CD4-positive, CD25-positive, alpha-beta regulatory T cell (primary cell): Measurements from ENCODE around the gene RPN2. TPM values are rescaled to one million over a fixed set of nuclear protein-coding genes. Genes with fewer than 3 reads are reported as not detected.

Experiments
- ATAC-seq, 2 donors: fragments of 150-1000 bp; cut with Tn5 transposase; one replicate each; pipeline ENCODE4 v1.10.0; 2021; ENCODE audit warnings: low read depth in 2 of 2, moderate number of reproducible peaks in 2 of 2, moderate library complexity in 1 of 2
- DNase-seq, 3 donors: peaks; one replicate each; pipeline versions ENCODE4 v3.0.0 to v3.0.0-alpha.2; 2012 to 2022; ENCODE audit warnings: mixed read lengths in 1 of 3
- H3K27ac ChIP-seq: one replicate; pipeline ENCODE4 v1.7.0; 2013; ENCODE audit warnings: mild to moderate bottlenecking, low read length; ENCODE audit not compliant: insufficient read depth, poor library complexity, severe bottlenecking
- H3K27me3 ChIP-seq: one replicate; pipeline ENCODE4 v1.7.0; 2013; ENCODE audit warnings: low read length; ENCODE audit not compliant: control insufficient read depth, insufficient read depth
- H3K36me3 ChIP-seq: one replicate; pipeline ENCODE4 v1.7.0; 2013; ENCODE audit warnings: mild to moderate bottlenecking, low read length, moderate library complexity; ENCODE audit not compliant: control insufficient read depth, insufficient read depth
- H3K4me1 ChIP-seq: 2 replicates; pipeline ENCODE4 v1.7.0; 2013; ENCODE audit warnings: mild to moderate bottlenecking, low read length; ENCODE audit not compliant: insufficient read depth, control insufficient read depth, poor library complexity, severe bottlenecking
- H3K4me3 ChIP-seq: one replicate; pipeline ENCODE4 v1.7.0; 2013; ENCODE audit warnings: low read depth, mild to moderate bottlenecking, low read length, moderate library complexity
- H3K9me3 ChIP-seq, 2 experiments: 1 replicate in 1 of 2; 2 replicates in 1 of 2; pipeline ENCODE4 v1.7.0; 2013; ENCODE audit warnings: low read length in 2 of 2, mild to moderate bottlenecking in 1 of 2, moderate library complexity in 1 of 2; ENCODE audit not compliant: control insufficient read depth in 2 of 2
- H3K27ac Mint-ChIP-seq, 3 donors: one replicate each; pipeline ENCODE4 v1.8.0; 2020 to 2022; ENCODE audit warnings: mild to moderate bottlenecking in 3 of 3, mixed read lengths in 3 of 3, moderate library complexity in 2 of 3
- H3K27me3 Mint-ChIP-seq: one replicate; pipeline ENCODE4 v1.8.0; 2022; ENCODE audit warnings: mild to moderate bottlenecking, mixed read lengths
- H3K36me3 Mint-ChIP-seq: one replicate; pipeline ENCODE4 v1.8.0; 2020; ENCODE audit warnings: mixed read lengths
- H3K4me1 Mint-ChIP-seq, 4 donors: one replicate each; pipeline ENCODE4 v1.8.0; 2020 to 2022; ENCODE audit warnings: mixed read lengths in 4 of 4, mild to moderate bottlenecking in 1 of 4
- H3K4me3 Mint-ChIP-seq, 4 donors: one replicate each; pipeline ENCODE4 v1.8.0; 2020 to 2022; ENCODE audit warnings: mild to moderate bottlenecking in 4 of 4, mixed read lengths in 4 of 4, moderate library complexity in 3 of 4
- H3K9me3 Mint-ChIP-seq, 7 donors: one replicate each; pipeline ENCODE4 v1.8.0; 2020 to 2022; ENCODE audit warnings: mixed read lengths in 7 of 7, mild to moderate bottlenecking in 3 of 7, moderate library complexity in 2 of 7
- polyA plus RNA-seq, 4 donors: library from polyadenylated mRNA; unstranded; fragments of 300-500 nt; fragmentation: Illumina TruSeq; gene quantifications; one replicate each; pipeline ENCODE4 v1.2.3, GENCODE V29; 2021
- total RNA-seq: library from RNA; stranded (reverse); gene quantifications from one replicate; pipeline ENCODE4 v1.2.3, GENCODE V29; 2022

Gene RPN2
- total and polyA plus RNA-seq, 5 donors from 2014 or later: 101 to 259 (median 238) TPM

DNA sequence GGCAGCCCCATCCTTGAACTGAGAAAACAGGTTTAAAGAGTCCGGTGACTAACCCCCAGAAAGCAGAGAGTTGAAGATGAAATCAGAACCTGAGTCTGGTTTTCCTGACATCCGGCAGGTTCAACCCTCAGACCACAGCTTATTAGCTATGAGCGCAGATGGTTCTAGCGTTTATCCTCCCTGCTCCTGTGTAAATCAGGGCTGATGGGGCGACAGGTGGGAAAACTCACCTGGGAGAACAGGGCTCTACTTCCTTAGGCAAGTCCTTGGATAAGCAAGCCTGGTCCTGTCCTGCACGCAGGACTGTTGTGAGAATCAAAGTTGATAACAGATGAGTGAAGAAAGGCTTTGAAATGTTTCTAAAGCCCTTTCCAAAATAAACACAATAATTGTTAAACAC, 51.1 kb downstream of the RPN2 start:
- no peak overlapping the region for H3K27ac ChIP-seq
- H3K4me1 ChIP-seq: no peaks in the 10 kb centered on the region
- H3K27me3 Mint-ChIP-seq: no peaks in the 10 kb centered on the region
- H3K27me3 ChIP-seq: no peaks in the 10 kb centered on the region
- peaks cover 60% of the 10 kb centered on the region for H3K36me3 Mint-ChIP-seq
- no peaks in the 10 kb centered on the region for H3K9me3 ChIP-seq
- H3K4me3 ChIP-seq: no peak overlapping the region
- H3K4me1 Mint-ChIP-seq: no peaks in the 10 kb centered on the region
- no peak overlapping the region for H3K4me3 Mint-ChIP-seq
- ATAC-seq (no peak), DNase-seq (no peak)
- peaks cover 98% of the 10 kb centered on the region for H3K36me3 ChIP-seq
- no peaks in the 10 kb centered on the region for H3K9me3 Mint-ChIP-seq
- H3K27ac Mint-ChIP-seq: no peak overlapping the region

DNA sequence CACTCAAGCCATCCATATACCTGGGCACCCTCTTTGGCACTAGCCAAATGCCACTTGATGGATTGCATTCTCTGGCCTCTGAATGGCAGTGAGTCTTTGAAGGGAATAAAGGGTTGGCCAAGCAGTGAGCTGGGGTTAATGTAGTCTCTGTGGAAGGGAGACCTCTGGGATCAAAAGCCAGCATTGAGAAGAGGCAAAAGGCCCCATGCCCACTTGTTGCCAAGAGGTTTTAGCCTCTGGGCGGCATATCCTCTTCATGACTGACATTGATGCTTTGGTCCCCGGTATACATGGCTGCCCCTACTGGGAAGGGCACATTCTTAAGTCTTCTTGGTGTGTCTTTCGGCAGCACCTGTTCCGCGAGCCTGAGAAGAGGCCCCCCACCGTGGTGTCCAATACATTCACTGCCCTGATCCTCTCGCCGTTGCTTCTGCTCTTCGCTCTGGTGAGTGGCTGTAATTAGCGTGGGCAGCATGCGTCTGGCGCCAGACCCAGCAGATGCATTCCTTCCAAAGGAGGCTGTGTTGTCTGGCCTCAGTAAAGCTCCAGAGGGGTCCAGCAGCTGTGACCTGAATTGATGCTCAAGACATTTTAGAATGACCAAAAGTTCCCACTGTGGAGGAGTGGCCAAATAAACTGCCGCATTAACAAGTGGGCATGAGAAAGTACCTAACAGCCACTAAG, 53.0 kb downstream of the RPN2 start:
- Mint-ChIP-seq H3K4me3 (peak overlapping the region in 1 of 4 donors; percentile 32), H3K36me3 (peaks cover 62% of the 10 kb centered on the region), H3K4me1 (no peaks in the 10 kb centered on the region), H3K27ac (peak overlapping the region in 2 of 3 donors; percentile 5 to 79), H3K9me3 (no peaks in the 10 kb centered on the region), H3K27me3 (no peaks in the 10 kb centered on the region)
- peaks cover 96% of the 10 kb centered on the region for H3K36me3 ChIP-seq
- H3K27ac ChIP-seq: no peak overlapping the region
- no peaks in the 10 kb centered on the region for H3K9me3 ChIP-seq
- H3K4me1 ChIP-seq: no peaks in the 10 kb centered on the region
- ATAC-seq: no peak
- H3K27me3 ChIP-seq: no peaks in the 10 kb centered on the region
- no peak for DNase-seq
- no peak overlapping the region for H3K4me3 ChIP-seq

DNA sequence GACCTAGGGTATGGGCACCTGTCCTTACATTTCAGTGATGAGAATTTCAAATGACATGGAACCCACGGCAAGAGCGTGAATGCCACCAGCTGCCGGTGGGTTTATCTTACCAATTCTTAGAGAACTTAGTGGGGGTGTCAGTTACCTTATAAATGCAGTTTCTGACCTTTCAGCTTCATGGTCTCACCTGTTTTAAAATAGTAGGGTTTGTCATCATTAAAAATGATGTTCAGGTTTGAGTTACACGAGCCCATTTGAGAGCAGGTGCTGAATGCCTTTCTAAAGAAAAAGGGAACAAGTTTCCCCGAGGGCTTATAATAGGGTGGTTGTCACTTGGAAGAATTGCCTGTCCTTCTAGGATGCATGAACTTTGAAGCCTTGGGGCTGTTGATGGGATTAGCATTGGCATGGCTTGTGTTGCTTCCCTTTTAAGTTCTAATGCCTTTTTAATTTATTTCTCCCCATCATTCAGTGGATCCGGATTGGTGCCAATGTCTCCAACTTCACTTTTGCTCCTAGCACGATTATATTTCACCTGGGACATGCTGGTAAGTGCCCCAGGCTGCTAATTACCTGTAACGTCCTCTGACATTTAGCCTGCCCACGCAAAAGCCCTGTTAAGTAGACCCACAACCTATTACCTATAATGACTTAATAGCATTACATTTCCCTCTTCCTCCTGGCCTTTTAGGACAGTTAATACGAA, 54.6 kb downstream of the RPN2 start:
- no peak overlapping the region for H3K4me3 Mint-ChIP-seq
- no peaks in the 10 kb centered on the region for H3K27me3 ChIP-seq
- H3K27ac Mint-ChIP-seq: no peak overlapping the region
- no peaks in the 10 kb centered on the region for H3K9me3 Mint-ChIP-seq
- H3K27ac ChIP-seq: no peak overlapping the region
- no peaks in the 10 kb centered on the region for H3K9me3 ChIP-seq
- ATAC-seq (no peak), DNase-seq (no peak)
- peaks cover 96% of the 10 kb centered on the region for H3K36me3 ChIP-seq
- H3K4me3 ChIP-seq: no peak overlapping the region
- no peaks in the 10 kb centered on the region for H3K4me1 Mint-ChIP-seq
- H3K27me3 Mint-ChIP-seq: no peaks in the 10 kb centered on the region
- peaks cover 58% of the 10 kb centered on the region for H3K36me3 Mint-ChIP-seq
- no peaks in the 10 kb centered on the region for H3K4me1 ChIP-seq

DNA sequence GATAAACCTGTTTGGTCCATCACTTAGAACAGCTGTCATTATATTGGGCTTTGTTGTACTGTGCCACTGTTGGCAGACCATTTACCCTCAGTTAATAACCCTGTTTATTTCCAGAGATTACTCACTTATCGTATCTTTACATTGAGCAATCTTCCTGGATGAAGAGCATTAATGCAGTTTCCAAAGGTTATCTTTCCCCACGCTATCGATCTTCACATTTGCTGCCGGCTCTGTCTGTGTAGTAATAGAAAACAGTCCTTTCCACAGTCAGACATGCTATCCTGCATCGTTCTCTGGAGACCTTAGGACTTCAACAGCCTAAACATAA, 55.1 kb downstream of the RPN2 start:
- Histone ChIP-seq H3K4me3 (no peak overlapping the region), H3K36me3 (peaks cover 96% of the 10 kb centered on the region), H3K9me3 (no peaks in the 10 kb centered on the region), H3K27me3 (no peaks in the 10 kb centered on the region), H3K4me1 (no peaks in the 10 kb centered on the region), H3K27ac (no peak overlapping the region)
- ATAC-seq: no peak
- no peak for DNase-seq
- no peaks in the 10 kb centered on the region for H3K9me3 Mint-ChIP-seq
- H3K27ac Mint-ChIP-seq: no peak overlapping the region
- H3K4me3 Mint-ChIP-seq: no peak overlapping the region
- no peaks in the 10 kb centered on the region for H3K4me1 Mint-ChIP-seq
- H3K36me3 Mint-ChIP-seq: peaks cover 58% of the 10 kb centered on the region
- H3K27me3 Mint-ChIP-seq: no peaks in the 10 kb centered on the region

DNA sequence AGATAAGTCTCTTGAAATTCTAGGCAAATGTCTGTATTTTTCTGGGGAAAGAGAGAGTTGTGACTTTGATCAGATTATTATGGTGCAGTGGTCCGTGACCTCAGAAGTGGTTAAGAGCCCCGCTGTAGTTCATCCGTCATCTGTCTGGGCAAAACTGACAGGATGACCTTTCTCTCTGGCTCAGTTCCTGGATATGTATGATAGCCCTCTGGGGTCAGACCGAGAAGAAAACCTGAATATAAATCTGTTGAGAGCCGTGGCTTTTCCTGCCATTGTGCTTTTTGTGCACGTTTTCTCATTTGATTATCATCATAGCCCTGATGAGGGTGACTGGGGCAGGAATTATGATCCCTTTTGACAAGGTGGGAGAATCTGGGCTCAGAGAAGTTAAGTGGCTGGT, 55.9 kb downstream of the RPN2 start:
- Histone ChIP-seq H3K27ac (no peak overlapping the region), H3K4me1 (no peaks in the 10 kb centered on the region), H3K27me3 (no peaks in the 10 kb centered on the region), H3K9me3 (no peaks in the 10 kb centered on the region), H3K36me3 (peaks cover 96% of the 10 kb centered on the region), H3K4me3 (no peak overlapping the region)
- no peak for DNase-seq
- Mint-ChIP-seq H3K27me3 (no peaks in the 10 kb centered on the region), H3K4me1 (no peaks in the 10 kb centered on the region), H3K4me3 (no peak overlapping the region), H3K27ac (no peak overlapping the region), H3K36me3 (peaks cover 60% of the 10 kb centered on the region), H3K9me3 (no peaks in the 10 kb centered on the region)
- ATAC-seq: no peak

DNA sequence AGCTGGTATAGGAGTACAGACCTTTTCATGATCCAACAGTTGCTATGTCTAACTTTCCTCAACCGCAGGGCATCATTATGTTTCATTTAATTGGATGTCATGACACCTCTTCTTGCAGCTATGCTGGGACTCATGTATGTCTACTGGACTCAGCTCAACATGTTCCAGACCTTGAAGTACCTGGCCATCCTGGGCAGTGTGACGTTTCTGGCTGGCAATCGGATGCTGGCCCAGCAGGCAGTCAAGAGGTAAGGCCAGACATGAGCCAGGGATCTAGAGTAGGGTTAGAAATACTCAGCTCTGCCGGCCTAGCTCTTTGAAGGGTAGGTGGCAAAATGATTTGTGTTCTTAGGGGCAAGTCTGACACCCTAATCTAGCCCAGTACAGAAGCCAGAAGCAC, 57.3 kb downstream of the RPN2 start:
- ATAC-seq: no peak
- no peaks in the 10 kb centered on the region for H3K9me3 ChIP-seq
- H3K4me3 Mint-ChIP-seq: no peak overlapping the region
- H3K27ac Mint-ChIP-seq: peak overlapping the region in 2 of 3 donors; percentile 55 to 83
- peaks cover 63% of the 10 kb centered on the region for H3K36me3 Mint-ChIP-seq
- no peaks in the 10 kb centered on the region for H3K9me3 Mint-ChIP-seq
- H3K4me3 ChIP-seq: no peak overlapping the region
- peaks cover 96% of the 10 kb centered on the region for H3K36me3 ChIP-seq
- H3K4me1 Mint-ChIP-seq: no peaks in the 10 kb centered on the region
- no peaks in the 10 kb centered on the region for H3K27me3 Mint-ChIP-seq
- DNase-seq: no peak
- no peaks in the 10 kb centered on the region for H3K4me1 ChIP-seq
- H3K27ac ChIP-seq: no peak overlapping the region
- H3K27me3 ChIP-seq: no peaks in the 10 kb centered on the region

DNA sequence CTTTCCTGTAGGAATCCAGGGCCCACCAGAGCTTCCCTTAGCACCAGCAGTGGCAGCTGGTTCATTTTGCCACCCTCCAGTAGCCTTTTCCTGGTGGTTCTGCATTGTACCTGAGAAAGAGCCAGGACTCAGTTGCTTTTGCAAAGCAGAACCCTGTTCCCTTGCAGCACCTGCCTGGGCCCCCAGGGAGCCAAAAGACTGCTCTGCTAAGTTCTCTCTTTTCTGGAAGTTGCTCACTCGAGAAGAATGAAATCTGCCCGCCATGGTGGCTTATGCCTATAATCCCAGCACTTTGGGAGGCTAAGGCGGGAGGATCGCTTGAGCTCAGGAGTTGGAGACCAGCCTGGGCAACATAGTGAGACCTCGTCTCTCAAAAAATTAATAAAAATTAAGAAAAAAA, 58.5 kb downstream of the RPN2 start:
- Histone ChIP-seq H3K9me3 (no peaks in the 10 kb centered on the region), H3K27me3 (no peaks in the 10 kb centered on the region), H3K36me3 (peaks cover 96% of the 10 kb centered on the region), H3K27ac (no peak overlapping the region), H3K4me3 (no peak overlapping the region), H3K4me1 (no peaks in the 10 kb centered on the region)
- no peak overlapping the region for H3K27ac Mint-ChIP-seq
- ATAC-seq: no peak
- no peaks in the 10 kb centered on the region for H3K4me1 Mint-ChIP-seq
- no peak for DNase-seq
- no peak overlapping the region for H3K4me3 Mint-ChIP-seq
- no peaks in the 10 kb centered on the region for H3K9me3 Mint-ChIP-seq
- H3K36me3 Mint-ChIP-seq: peaks cover 58% of the 10 kb centered on the region
- no peaks in the 10 kb centered on the region for H3K27me3 Mint-ChIP-seq

DNA sequence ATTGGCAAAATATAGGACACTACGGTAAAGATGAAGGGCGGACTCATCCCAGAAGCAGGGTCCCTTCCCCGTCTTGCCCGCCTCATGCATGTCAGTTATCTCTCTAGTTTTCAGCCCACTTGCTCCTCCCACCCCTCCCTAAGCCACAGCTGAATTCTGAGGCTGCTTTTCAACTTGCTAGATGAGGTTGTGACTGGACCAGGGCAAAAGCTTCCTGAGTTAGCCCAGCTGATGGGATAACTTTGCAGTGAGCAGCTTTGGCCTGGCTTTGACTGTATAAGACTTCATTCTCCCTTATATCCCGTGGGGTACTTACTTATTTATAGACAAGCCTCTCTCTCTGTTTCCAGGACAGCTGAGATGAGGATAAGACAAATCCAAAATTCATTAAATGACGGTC, 59.3 kb downstream of the RPN2 start:
- no peak overlapping the region for H3K27ac Mint-ChIP-seq
- no peaks in the 10 kb centered on the region for H3K4me1 ChIP-seq
- ATAC-seq: no peak
- H3K4me1 Mint-ChIP-seq: no peaks in the 10 kb centered on the region
- no peaks in the 10 kb centered on the region for H3K9me3 ChIP-seq
- no peaks in the 10 kb centered on the region for H3K9me3 Mint-ChIP-seq
- peaks cover 98% of the 10 kb centered on the region for H3K36me3 ChIP-seq
- no peak for DNase-seq
- H3K4me3 Mint-ChIP-seq: no peak overlapping the region
- H3K27me3 Mint-ChIP-seq: no peaks in the 10 kb centered on the region
- H3K36me3 Mint-ChIP-seq: peaks cover 62% of the 10 kb centered on the region
- H3K27me3 ChIP-seq: no peaks in the 10 kb centered on the region
- no peak overlapping the region for H3K4me3 ChIP-seq
- no peak overlapping the region for H3K27ac ChIP-seq
